Nucleus accumbens (tissue), 56 donors: ENCODE measurements around the gene IL1RAP.
"Not testable (repeated sequence)": the region's sequence is repeated elsewhere in the genome, so short reads cannot be mapped to it uniquely, and the experiment has no call there.

Experiments
- DNase-seq, 56 donors: peaks; one replicate each; lab custom pipeline; 2025; lab: John Stamatoyannopoulos, UW

Gene IL1RAP

DNA sequence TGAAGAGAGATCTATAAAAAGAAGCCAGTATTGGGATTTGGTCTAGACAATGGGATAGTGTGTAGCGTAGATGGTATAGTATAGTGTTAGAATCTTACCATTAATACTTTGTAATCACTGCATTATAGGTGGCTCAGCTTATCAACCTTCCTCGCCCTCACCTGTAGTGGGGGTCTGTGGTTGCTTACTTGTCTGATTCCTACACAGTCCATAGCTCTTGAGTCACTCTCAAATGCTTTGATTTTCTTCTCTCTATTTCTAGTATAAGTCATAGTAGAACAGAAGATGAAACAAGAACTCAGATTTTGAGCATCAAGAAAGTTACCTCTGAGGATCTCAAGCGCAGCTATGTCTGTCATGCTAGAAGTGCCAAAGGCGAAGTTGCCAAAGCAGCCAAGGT is 115.2 kb downstream of the IL1RAP start:
- no peak for DNase-seq

DNA sequence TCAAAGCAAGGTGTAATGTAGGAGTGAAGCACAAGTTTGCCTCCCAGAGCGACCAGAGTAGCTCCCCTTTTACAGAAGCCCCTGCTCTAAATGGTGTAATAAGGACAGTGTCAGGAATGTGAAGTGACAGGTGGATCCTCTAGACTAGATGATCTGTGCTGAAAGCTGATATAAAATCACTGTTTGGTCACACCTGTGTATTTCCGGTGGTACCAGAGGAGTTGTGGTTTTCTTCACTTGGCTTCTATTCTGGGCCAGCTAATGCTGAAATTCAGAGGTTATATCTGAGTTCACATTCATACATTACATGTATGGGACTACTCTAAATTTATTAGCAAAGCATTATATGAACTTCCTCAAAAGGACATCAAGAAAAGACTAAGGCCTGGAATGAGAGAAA is 117.4 kb downstream of the IL1RAP start:
- no peak for DNase-seq

DNA sequence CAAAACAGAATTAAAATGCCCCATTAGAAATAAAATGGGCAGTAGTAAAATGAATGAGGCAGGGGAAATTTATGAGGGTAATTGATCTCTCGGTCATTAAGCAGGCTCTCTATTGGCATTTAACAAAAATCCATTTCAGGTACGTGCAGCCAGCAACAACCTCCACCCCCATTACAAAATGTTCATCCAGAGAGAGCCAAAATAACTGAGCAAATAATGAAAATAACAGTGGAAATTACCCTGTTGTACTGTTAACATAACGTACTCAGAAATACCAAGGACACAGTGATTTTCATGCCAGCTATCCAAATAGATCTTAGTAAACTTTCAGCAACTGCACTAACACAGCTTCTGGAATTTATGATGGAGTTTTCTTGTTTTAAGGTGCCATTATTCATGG is 127.7 kb downstream of the IL1RAP start:
- no peak for DNase-seq

DNA sequence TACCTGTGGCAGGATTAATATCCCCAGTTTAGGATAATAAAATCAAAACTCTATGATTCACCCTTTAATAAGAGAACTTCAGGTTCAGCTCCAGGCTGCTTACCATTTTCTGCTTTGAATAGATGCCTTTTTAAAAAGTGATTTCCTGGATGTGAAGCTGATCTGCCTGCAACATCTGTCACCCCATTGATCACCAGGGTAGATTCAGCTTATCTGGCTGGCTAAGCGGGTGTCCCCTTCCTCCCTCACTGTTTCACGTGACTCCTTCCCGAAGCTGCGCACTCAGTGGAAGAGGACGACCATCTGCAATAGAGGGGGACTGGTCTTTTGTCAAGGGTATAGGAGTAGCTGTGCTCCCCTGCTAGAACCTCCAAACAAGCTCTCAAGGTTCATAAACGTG is 128.1 kb downstream of the IL1RAP start:
- DNase-seq = no peak

DNA sequence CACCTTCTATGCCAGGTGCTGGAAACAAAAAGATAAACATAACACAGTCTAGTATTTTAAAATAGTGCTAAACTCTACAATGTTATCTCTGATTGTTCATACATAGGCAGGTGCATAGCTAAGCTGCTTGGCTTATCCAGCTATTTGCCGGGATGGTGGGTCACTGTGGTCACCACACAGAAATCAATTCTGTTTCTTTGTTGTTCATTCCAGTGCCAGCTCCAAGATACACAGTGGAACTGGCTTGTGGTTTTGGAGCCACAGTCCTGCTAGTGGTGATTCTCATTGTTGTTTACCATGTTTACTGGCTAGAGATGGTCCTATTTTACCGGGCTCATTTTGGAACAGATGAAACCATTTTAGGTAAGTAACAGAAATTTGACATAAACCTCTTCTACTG is 130.2 kb downstream of the IL1RAP start:
- no peak for DNase-seq

DNA sequence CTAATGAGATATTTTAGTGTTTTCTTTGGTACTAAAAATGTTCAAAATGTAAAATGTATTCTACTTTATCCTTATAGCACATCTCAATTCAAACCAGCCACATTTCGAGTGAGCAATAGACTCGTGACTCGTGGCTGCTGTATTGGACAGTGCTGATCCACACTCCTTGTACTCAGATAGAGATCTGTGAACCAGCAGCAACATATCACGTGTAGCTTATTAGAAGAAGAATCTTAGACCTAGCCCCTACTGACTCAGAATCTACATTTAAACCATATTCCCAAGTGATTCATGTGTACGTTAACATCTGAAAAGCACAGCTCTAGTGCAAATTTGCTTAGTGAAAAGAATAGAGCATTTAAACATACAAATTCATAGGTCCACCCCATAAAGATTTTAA is 130.9 kb downstream of the IL1RAP start:
- DNase-seq = no peak

- DNase-seq = no peak
Observed at GRCh38 chr3:190645932-190646460, 132.1 kb downstream of the IL1RAP start.

DNA sequence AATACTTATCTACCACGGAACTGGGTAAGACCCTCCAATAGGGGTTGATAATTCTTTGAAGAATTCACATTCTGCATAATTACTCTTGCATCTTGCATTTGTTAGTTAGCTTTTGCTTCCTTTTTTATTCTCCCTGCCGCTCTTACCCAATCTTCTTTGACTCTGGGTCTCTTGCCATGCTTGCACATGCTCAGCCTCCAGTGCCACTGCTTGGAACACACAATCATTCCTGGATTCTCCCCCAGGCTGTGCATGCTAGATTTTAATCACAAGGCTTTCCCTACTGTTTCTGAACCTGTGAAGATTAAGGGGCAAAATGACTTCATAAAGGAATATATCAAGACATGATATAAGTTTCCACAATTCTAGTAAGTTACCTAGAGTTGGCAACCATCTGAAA is 133.1 kb downstream of the IL1RAP start:
- no peak for DNase-seq

DNA sequence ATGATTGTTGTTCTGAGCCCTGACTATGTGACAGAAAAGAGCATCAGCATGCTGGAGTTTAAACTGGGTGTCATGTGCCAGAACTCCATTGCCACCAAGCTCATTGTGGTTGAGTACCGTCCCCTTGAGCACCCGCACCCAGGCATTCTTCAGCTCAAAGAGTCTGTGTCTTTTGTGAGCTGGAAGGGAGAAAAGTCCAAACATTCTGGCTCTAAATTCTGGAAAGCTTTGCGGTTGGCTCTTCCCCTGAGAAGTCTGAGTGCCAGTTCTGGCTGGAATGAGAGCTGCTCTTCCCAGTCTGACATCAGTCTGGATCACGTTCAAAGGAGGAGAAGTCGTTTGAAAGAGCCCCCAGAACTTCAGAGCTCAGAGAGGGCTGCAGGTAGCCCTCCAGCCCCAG is 142.0 kb downstream of the IL1RAP start:
- DNase-seq = no peak

- no peak for DNase-seq
Observed at GRCh38 chr3:190658106-190658505, 144.2 kb downstream of the IL1RAP start.

GRCh38 chr3:190666821-190667220 is 152.9 kb downstream of the IL1RAP start:
- DNase-seq = no peak

DNA sequence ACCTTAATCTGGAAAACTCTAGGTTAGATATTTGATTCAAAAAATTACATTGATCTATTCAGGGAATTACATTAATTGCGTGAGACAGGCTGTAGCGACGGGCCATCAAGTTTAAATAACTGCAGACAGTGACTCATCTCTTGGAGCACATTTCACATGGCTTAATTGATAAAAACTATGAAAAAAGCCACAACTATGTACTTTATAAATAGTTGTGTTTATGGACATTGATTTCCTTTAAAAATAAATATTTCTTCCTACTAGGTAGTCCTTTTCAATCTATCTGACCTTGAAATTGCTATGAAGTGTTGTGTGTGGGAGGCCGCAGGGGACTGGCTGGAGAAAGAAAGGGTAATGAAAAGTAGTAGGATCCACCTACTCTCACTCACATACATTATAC is 157.8 kb downstream of the IL1RAP start:
- DNase-seq = no peak

- no peak for DNase-seq
Observed at GRCh38 chr3:190673148-190673547, 159.3 kb downstream of the IL1RAP start.

GRCh38 chr3:190676481-190676880 is 162.6 kb downstream of the IL1RAP start:
- DNase-seq = no peak

- DNase-seq = no peak
Observed at GRCh38 chr3:190677001-190677400, 163.1 kb downstream of the IL1RAP start.

DNA sequence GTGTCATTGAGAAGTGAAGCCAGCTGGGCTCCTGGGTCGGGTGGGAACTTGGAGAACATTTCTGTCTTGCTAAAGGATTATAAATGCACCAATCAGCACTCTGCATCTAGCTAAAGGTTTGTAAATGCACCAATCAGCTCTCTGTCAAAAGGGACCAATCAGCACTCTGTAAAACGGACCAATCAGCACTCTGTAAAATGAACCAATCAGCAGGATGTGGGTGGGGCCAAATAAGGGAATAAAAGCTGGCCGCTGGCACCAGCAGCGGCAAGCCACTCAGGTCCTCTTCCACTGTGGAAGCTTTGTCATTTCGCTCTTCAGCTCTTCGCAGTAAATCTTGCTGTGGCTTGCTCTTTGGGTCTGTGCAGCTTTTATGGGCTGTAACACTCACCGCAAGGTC is 164.0 kb downstream of the IL1RAP start:
- DNase-seq = not testable (repeated sequence)

GRCh38 chr3:190680691-190681090 is 166.8 kb downstream of the IL1RAP start:
- no peak for DNase-seq

DNA sequence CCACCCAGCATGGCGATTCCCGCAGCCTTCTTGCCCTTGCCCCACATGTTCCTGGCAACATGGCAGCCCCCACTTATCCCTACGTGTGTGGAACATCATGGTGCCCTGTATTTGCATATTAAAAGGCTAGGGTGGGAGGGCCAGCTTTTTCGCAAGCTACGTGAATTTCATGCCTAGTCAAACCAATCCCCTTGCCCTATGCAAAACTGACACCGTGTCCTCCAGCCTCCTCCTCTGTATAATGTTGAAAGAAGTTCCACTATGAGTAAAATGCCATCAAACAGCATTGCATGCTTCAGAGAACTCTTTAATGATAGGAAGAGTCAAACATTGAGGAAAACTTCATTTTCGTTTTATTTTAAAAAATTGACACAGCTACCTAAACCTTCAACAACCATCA is 170.9 kb downstream of the IL1RAP start:
- DNase-seq = no peak

DNA sequence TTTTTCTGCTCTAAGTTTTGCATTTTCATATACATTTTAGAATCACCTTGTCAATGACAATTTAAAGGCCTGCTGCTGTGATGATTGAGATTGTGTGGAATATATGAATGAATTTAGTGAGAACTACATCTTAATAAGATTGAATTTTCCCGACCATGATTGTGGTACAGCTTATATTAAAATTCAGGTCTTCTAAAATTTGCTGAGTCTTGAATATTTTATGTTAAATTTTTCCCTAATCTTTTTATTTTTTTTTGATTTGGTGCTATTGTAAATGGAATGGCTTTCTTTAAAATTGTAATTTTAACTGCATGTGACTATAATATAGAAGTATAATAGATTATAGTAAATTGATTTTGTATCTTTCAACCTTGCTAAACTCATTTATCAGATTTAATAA is 172.1 kb downstream of the IL1RAP start:
- no peak for DNase-seq

DNA sequence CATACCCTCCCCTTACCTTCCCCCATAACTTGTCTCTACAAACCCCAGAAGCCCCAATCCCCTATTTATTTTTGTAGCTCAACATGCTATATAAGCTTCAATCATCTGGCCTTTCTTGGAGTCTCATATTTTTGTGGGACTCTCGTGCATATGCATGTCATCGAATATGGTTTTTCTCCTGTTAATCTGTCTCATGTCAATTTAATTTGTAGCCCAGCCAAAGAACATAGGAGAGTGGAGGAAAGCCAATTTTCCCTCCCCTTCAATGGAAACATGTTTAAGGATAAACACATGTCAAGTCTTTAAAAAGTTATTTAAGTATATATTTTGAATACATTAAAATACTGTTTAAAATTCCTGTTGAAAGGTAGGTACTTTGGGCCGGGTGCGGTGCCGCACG is 176.4 kb downstream of the IL1RAP start:
- no peak for DNase-seq

- DNase-seq = no peak
Observed at GRCh38 chr3:190692256-190692655, 178.4 kb downstream of the IL1RAP start.

GRCh38 chr3:190694335-190695001 is 180.6 kb downstream of the IL1RAP start:
- DNase-seq = no peak

GRCh38 chr3:190695225-190695624 is 181.3 kb downstream of the IL1RAP start:
- DNase-seq = no peak
